Neuronal stem cell (in vitro differentiated cells): ENCODE results near the gene SERPINA5.

Experiments used
- DNase-seq: peaks from one replicate; pipeline ENCODE4 v3.0.0-alpha.2; 2013; ENCODE audit warnings: low spot score
- H2AFZ ChIP-seq: one replicate; pipeline ENCODE4 v1.6.1; 2013; ENCODE audit warnings: mild to moderate bottlenecking, low read length, inconsistent platforms
- H2AK5ac ChIP-seq: 2 replicates; pipeline ENCODE4 v1.6.1; 2013; ENCODE audit warnings: low read depth, mild to moderate bottlenecking, inconsistent platforms, low read length, moderate library complexity, mixed read lengths
- H2BK120ac ChIP-seq: 2 replicates; pipeline ENCODE4 v1.6.1; 2013; ENCODE audit warnings: low read depth, mild to moderate bottlenecking, inconsistent platforms, low read length, moderate library complexity, mixed read lengths
- H2BK12ac ChIP-seq: one replicate; pipeline ENCODE4 v1.6.1; 2013; ENCODE audit warnings: low read length, inconsistent platforms
- H2BK15ac ChIP-seq: 2 replicates; pipeline ENCODE4 v1.6.1; 2013; ENCODE audit warnings: mild to moderate bottlenecking, low read length, inconsistent platforms, mixed read lengths
- H2BK5ac ChIP-seq: one replicate; pipeline ENCODE4 v1.6.1; 2013; ENCODE audit warnings: inconsistent platforms, mild to moderate bottlenecking, low read length, moderate library complexity
- H3K14ac ChIP-seq: one replicate; pipeline ENCODE4 v1.6.1; 2013; ENCODE audit warnings: low read length, inconsistent platforms
- H3K18ac ChIP-seq: 2 replicates; pipeline ENCODE4 v1.6.1; 2013; ENCODE audit warnings: low read length, inconsistent platforms
- H3K23ac ChIP-seq: 2 replicates; pipeline ENCODE4 v1.6.1; 2013; ENCODE audit warnings: low read depth, mild to moderate bottlenecking, mixed read lengths, low read length, inconsistent platforms; ENCODE audit not compliant: poor library complexity
- H3K27ac ChIP-seq: replicated peaks from 3 replicates; pipeline ENCODE4 v1.5.1; 2013; ENCODE audit warnings: low read length, inconsistent platforms
- H3K27me3 ChIP-seq, 3 experiments: 2 replicates each; pipeline ENCODE4 v1.6.1; 2013; ENCODE audit warnings: low read length in 3 of 3, mild to moderate bottlenecking in 2 of 3, inconsistent platforms in 1 of 3, low read depth in 1 of 3, mixed read lengths in 1 of 3, moderate library complexity in 1 of 3; ENCODE audit not compliant: control insufficient read depth in 3 of 3, insufficient read depth in 3 of 3
- H3K36me3 ChIP-seq, 2 donors: replicated peaks in 1 of 2; 2 replicates each; pipeline ENCODE4 v1.6.1; 2013; ENCODE audit warnings: low read length in 2 of 2; ENCODE audit not compliant: control insufficient read depth in 2 of 2, insufficient read depth in 2 of 2
- H3K4ac ChIP-seq: 2 replicates; pipeline ENCODE4 v1.6.1; 2013; ENCODE audit warnings: inconsistent platforms, mild to moderate bottlenecking, low read length, moderate library complexity
- H3K4me1 ChIP-seq, 2 donors: 1 replicate in 1 of 2; 2 replicates in 1 of 2; pipeline ENCODE4 v1.6.1; 2013; ENCODE audit warnings: low read length in 2 of 2, low read depth in 1 of 2; ENCODE audit not compliant: control insufficient read depth in 2 of 2, insufficient read depth in 1 of 2
- H3K4me2 ChIP-seq: one replicate; pipeline ENCODE4 v1.6.1; 2013; ENCODE audit warnings: mild to moderate bottlenecking, low read length, inconsistent platforms; ENCODE audit not compliant: insufficient read depth, poor library complexity, severe bottlenecking
- H3K4me3 ChIP-seq, 2 donors: 2 replicates each; pipeline ENCODE4 v1.5.1; 2013; ENCODE audit warnings: low read length in 2 of 2, mild to moderate bottlenecking in 2 of 2, inconsistent platforms in 1 of 2, moderate library complexity in 1 of 2
- H3K79me1 ChIP-seq: one replicate; pipeline ENCODE4 v1.6.1; 2013; ENCODE audit warnings: low read depth, mild to moderate bottlenecking, inconsistent platforms, low read length, moderate library complexity
- H3K9ac ChIP-seq: one replicate; pipeline ENCODE4 v1.6.1; 2013; ENCODE audit warnings: mild to moderate bottlenecking, low read depth, low read length, inconsistent platforms; ENCODE audit not compliant: poor library complexity
- H3K9me3 ChIP-seq, 2 donors: replicated peaks in 1 of 2; 2 replicates each; pipeline versions ENCODE3 to v1.6.1; 2013; ENCODE audit warnings: low read length in 2 of 2, mild to moderate bottlenecking in 2 of 2, inconsistent platforms in 1 of 2, low read depth in 1 of 2, mixed read lengths in 1 of 2, moderate library complexity in 1 of 2; ENCODE audit not compliant: control insufficient read depth in 2 of 2, insufficient read depth in 1 of 2
- H4K8ac ChIP-seq: one replicate; pipeline ENCODE4 v1.6.1; 2013; ENCODE audit warnings: low read depth, mild to moderate bottlenecking, inconsistent platforms, low read length, moderate library complexity
- H4K91ac ChIP-seq: one replicate; pipeline ENCODE4 v1.6.1; 2013; ENCODE audit warnings: low read length, low read depth, mild to moderate bottlenecking, inconsistent platforms; ENCODE audit not compliant: poor library complexity
- WGBS, 2 donors: extraction: QIAGEN DNeasy Blood & Tissue Kit; methylation state at CpG; one replicate each; pipeline ENCODE4 v1.1.7; 2013; ENCODE audit warnings: missing lambda C conversion rate in 2 of 2, mixed read lengths in 1 of 2; ENCODE audit not compliant: insufficient read length in 2 of 2, insufficient replicate concordance in 1 of 2; ENCODE audit errors: extremely low coverage in 2 of 2; 5-methylcytosine and 5-hydroxymethylcytosine counted together

The SERPINA5 gene

DNA sequence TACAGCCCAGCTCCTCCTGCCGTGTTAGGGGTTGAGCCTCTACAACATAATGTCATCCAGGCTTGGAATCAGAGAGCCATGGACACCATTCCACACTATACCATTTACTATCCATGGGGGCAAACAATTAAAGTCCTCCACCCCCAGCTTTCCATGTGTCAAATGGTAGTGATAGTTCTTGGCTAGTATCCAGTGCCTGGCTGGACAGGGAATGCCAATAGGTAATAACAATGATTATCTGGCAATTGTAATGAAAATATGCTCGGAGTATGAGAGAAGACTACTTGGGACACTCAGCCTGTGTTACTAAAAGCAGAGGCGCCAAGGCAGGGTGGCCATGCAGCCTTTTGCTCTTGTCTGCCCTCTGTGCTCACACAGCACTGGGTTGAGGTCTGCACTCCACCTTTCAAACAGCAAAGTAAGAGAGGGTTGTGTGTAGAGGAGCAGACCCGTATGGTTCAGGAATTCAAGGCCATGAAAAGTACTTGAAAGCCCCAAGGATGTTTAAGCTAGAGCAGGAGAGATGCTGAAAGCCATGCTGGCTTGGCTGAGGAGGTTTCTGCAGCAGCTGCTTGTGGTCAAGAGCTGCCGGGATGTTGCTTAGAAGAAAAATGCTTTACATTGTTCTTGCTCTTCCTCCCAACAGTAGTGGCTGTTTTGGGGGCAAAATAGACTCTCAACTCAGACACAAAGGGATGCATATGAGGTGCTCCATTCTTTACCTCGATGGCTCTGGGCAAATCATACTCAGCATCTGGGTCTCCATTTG lies 41.6 kb downstream of the SERPINA5 start:
- H3K27me3 ChIP-seq = no peaks in the 10 kb centered on the region
- H4K91ac ChIP-seq = no peak overlapping the region
- peaks cover 7 to 8% of the 10 kb centered on the region in 2 donors for H3K9me3 ChIP-seq
- WGBS, 2 donors = no CpG with 5 or more reads among the region's 6 CpGs
- H3K4me2 ChIP-seq = no peak overlapping the region
- H3K23ac ChIP-seq = no peak overlapping the region
- H3K14ac ChIP-seq = no peak overlapping the region
- no peak overlapping the region for H3K9ac ChIP-seq
- H3K4ac ChIP-seq = no peak overlapping the region
- no peak overlapping the region for H2BK12ac ChIP-seq
- no peaks in the 10 kb centered on the region for H3K36me3 ChIP-seq
- H4K8ac ChIP-seq = no peak overlapping the region
- peaks cover 0 to 4% of the 10 kb centered on the region in 2 donors for H3K4me1 ChIP-seq
- no peak for DNase-seq
- H2BK15ac ChIP-seq = no peak overlapping the region
- H3K18ac ChIP-seq = peak overlapping the region; percentile 16
- no peak overlapping the region for H2BK5ac ChIP-seq
- H3K4me3 ChIP-seq = no peak overlapping the region
- H2BK120ac ChIP-seq = no peak overlapping the region
- H3K27ac ChIP-seq = no peak overlapping the region
- no peak overlapping the region for H2AFZ ChIP-seq
- H3K79me1 ChIP-seq = no peaks in the 10 kb centered on the region
- no peak overlapping the region for H2AK5ac ChIP-seq

DNA sequence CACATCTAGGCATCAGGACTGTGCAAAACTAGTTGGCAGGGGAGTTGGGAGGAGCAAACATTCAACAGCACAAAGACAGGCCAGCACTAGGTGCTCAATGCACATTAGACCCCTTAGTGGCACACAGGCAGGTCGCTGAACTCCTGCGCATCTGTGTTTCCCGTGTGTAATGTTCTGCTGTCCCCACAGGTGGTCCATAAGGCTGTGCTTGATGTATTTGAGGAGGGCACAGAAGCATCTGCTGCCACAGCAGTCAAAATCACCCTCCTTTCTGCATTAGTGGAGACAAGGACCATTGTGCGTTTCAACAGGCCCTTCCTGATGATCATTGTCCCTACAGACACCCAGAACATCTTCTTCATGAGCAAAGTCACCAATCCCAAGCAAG lies 42.2 kb downstream of the SERPINA5 start:
- Histone ChIP-seq H3K36me3 (no peaks in the 10 kb centered on the region), H3K9me3 (peaks cover 3 to 5% of the 10 kb centered on the region in 2 donors), H2BK15ac (no peak overlapping the region), H3K4me3 (no peak overlapping the region), H4K8ac (no peak overlapping the region), H2BK12ac (no peak overlapping the region), H2AK5ac (no peak overlapping the region), H3K79me1 (no peaks in the 10 kb centered on the region), H3K4me2 (no peak overlapping the region), H3K9ac (no peak overlapping the region), H2AFZ (no peak overlapping the region), H2BK5ac (no peak overlapping the region), H3K23ac (no peak overlapping the region), H3K27ac (no peak overlapping the region), H3K4ac (no peak overlapping the region), H3K18ac (peak overlapping the region; percentile 20), H3K14ac (no peak overlapping the region), H2BK120ac (peak overlapping the region; percentile 64), H4K91ac (no peak overlapping the region), H3K27me3 (no peaks in the 10 kb centered on the region), H3K4me1 (peaks cover 0 to 4% of the 10 kb centered on the region in 2 donors)
- no CpG with 5 or more reads among the region's 4 CpGs for WGBS, 2 donors
- no peak for DNase-seq

GRCh38 chr14:94623856-94624499 lies 42.8 kb downstream of the SERPINA5 start:
- H3K27ac ChIP-seq = no peak overlapping the region
- DNase-seq = no peak
- H3K9me3 ChIP-seq = peaks cover 0 to 2% of the 10 kb centered on the region in 2 donors
- no peak overlapping the region for H3K4me2 ChIP-seq
- no CpG with 5 or more reads among the region's 7 CpGs for WGBS, 2 donors
- H2AK5ac ChIP-seq = no peak overlapping the region
- no peak overlapping the region for H4K91ac ChIP-seq
- peak overlapping the region; percentile 58 for H3K18ac ChIP-seq
- no peaks in the 10 kb centered on the region for H3K27me3 ChIP-seq
- no peak overlapping the region for H3K9ac ChIP-seq
- H3K4ac ChIP-seq = no peak overlapping the region
- no peaks in the 10 kb centered on the region for H3K36me3 ChIP-seq
- no peak overlapping the region for H3K4me3 ChIP-seq
- H3K14ac ChIP-seq = peak overlapping the region; percentile 42
- no peak overlapping the region for H3K23ac ChIP-seq
- no peak overlapping the region for H2BK5ac ChIP-seq
- H3K79me1 ChIP-seq = no peaks in the 10 kb centered on the region
- no peak overlapping the region for H2BK12ac ChIP-seq
- no peak overlapping the region for H2AFZ ChIP-seq
- H2BK120ac ChIP-seq = peak overlapping the region; percentile 64
- peaks cover 0 to 4% of the 10 kb centered on the region in 2 donors for H3K4me1 ChIP-seq
- H2BK15ac ChIP-seq = no peak overlapping the region
- H4K8ac ChIP-seq = no peak overlapping the region

GRCh38 chr14:94624537-94625352 lies 43.5 kb downstream of the SERPINA5 start:
- Histone ChIP-seq H3K79me1 (no peaks in the 10 kb centered on the region), H3K9me3 (no peaks in the 10 kb centered on the region), H3K18ac (no peak overlapping the region), H2AFZ (no peak overlapping the region), H2BK5ac (no peak overlapping the region), H4K8ac (no peak overlapping the region), H2BK15ac (no peak overlapping the region), H3K27me3 (no peaks in the 10 kb centered on the region), H2AK5ac (no peak overlapping the region), H2BK120ac (no peak overlapping the region), H3K4me3 (no peak overlapping the region), H3K36me3 (no peaks in the 10 kb centered on the region), H3K4me2 (no peak overlapping the region), H3K14ac (no peak overlapping the region), H3K4ac (no peak overlapping the region), H3K4me1 (peaks cover 0 to 4% of the 10 kb centered on the region in 2 donors), H3K23ac (no peak overlapping the region), H2BK12ac (no peak overlapping the region), H4K91ac (no peak overlapping the region), H3K27ac (no peak overlapping the region), H3K9ac (no peak overlapping the region)
- DNase-seq = no peak
- WGBS, 2 donors = no CpG with 5 or more reads among the region's 10 CpGs
